Measurements from ENCODE around the gene MRPL30. TPM values are rescaled to one million over a fixed set of nuclear protein-coding genes. Genes with fewer than 3 reads are reported as not detected.

Gene MRPL30
- total and polyA plus RNA-seq, 2 of the 8 experiments (the other 6 are each of a cell fraction or from before 2014, with no cell fraction given), result 22.3 to 46.2 TPM

- H4K91ac ChIP-seq (replicated peaks; ENCODE audit: insufficient read length, low read length), result no peak overlapping the region
- H3K14ac ChIP-seq (ENCODE audit: insufficient read length), result no peak overlapping the region
- H3K27me3 ChIP-seq (replicated peaks in 1 of 4; ENCODE audit: control insufficient read depth in 3 of 4, extremely low read depth in 1 of 4, insufficient read depth in 3 of 4, low read length in 3 of 4), result no peaks in the 10 kb centered on the region
- peaks cover 11% of the 10 kb centered on the region for H3K23me2 ChIP-seq (ENCODE audit: low read depth, low read length)
- no peak overlapping the region for H3K4me3 ChIP-seq (ENCODE audit: extremely low read depth in 1 of 4, insufficient read depth in 2 of 4, low read depth in 3 of 4, low read length in 4 of 4)
- H3K27ac ChIP-seq (ENCODE audit: low read depth, low read length), result no peak overlapping the region
- H2BK15ac ChIP-seq (ENCODE audit: low read length), result no peak overlapping the region
- no peak overlapping the region for H2BK5ac ChIP-seq (ENCODE audit: low read depth, low read length)
- H3K36me3 ChIP-seq (ENCODE audit: control insufficient read depth in 2 of 4, insufficient read depth in 4 of 4, low read length in 3 of 4), result peaks cover 0 to 14% (median 2%) of the 10 kb centered on the region in 4 experiments; a peak in 3 of 8 replicates
- no peak overlapping the region for H2AFZ ChIP-seq (ENCODE audit: low read length)
- TF ChIP-seq CTCF (IDR thresholded peaks at IDR 0.05; ENCODE audit: control extremely low read depth in 1 of 3, insufficient read depth in 1 of 3, low read depth in 1 of 3, low read length in 3 of 3) (peak in 1 of 3 experiments; percentile 27; a peak in 2 of 4 replicates), NANOG (IDR thresholded peaks at IDR 0.05; ENCODE audit: insufficient read depth, low read depth, low read length, poor library complexity, severe bottlenecking) (no peak)
- 79% methylated on average over 3 of the region's 5 CpGs; no CpG with 5 or more reads in 1 of the 2 experiments for WGBS, 2 experiments (ENCODE audit: extremely low coverage in 1 of 2, insufficient coverage in 1 of 2, insufficient read length in 1 of 2, insufficient replicate concordance in 2 of 2, low coverage in 1 of 2, low lambda C conversion rate in 2 of 2, missing lambda C conversion rate in 1 of 2)
- H4K8ac ChIP-seq (ENCODE audit: extremely low read depth, insufficient read depth, low read length), result no peak overlapping the region
- H4K5ac ChIP-seq (ENCODE audit: insufficient read length, low read depth, low read length), result no peak overlapping the region
- H3K79me2 ChIP-seq (ENCODE audit: control insufficient read depth in 1 of 2, insufficient read depth in 2 of 2, low read length in 2 of 2), result peaks cover 0 to 7% of the 10 kb centered on the region in 2 experiments; a peak in 2 of 4 replicates
- H2BK12ac ChIP-seq (ENCODE audit: low read depth, low read length), result no peak overlapping the region
- no peak overlapping the region for H3K18ac ChIP-seq (ENCODE audit: extremely low read depth, low read length)
- no peak overlapping the region for H3K4ac ChIP-seq (replicated peaks; ENCODE audit: insufficient read length, low read depth, low read length)
- no peak for DNase-seq (ENCODE audit: low read depth in 1 of 2, low spot score in 2 of 2)
- no peak overlapping the region for H2BK120ac ChIP-seq (replicated peaks; ENCODE audit: low read depth, low read length)
- H2AK5ac ChIP-seq (ENCODE audit: low read depth, low read length), result no peak overlapping the region
- CTCF ChIA-PET (ENCODE audit: partially characterized antibody), result interaction anchor here (0.7 to 3.1 kb wide), 7 partner anchors 9 to 23 kb away, joined by 3 to 11 read pairs (median 3); partner anchors contain the start of genes MITD1 and MRPL30
- no peaks in the 10 kb centered on the region for H3K79me1 ChIP-seq (ENCODE audit: low read depth, low read length)
- no peak for FAIRE-seq
- POLR2A ChIA-PET (ENCODE audit: partially characterized antibody), result interaction anchor here (0.7 to 1.8 kb wide), 4 partner anchors 9 to 38 kb away, joined by 3 to 9 read pairs (median 4); partner anchors contain the start of gene MRPL30
- H3K9ac ChIP-seq (replicated peaks in 1 of 4; ENCODE audit: extremely low read depth in 1 of 4, low read depth in 3 of 4, low read length in 3 of 4), result no peak overlapping the region
- peaks cover 0 to 8% (median 3%) of the 10 kb centered on the region in 4 experiments; a peak in 2 of 7 replicates for H3K4me1 ChIP-seq (replicated peaks in 1 of 4; ENCODE audit: control insufficient read depth in 3 of 4, insufficient read depth in 4 of 4, low read length in 3 of 4)
- H3K9me3 ChIP-seq (ENCODE audit: insufficient read depth in 2 of 2, low read depth in 1 of 2, low read length in 1 of 2), result no peaks in the 10 kb centered on the region
- H3K4me2 ChIP-seq (ENCODE audit: insufficient read depth in 1 of 2, low read depth in 2 of 2, low read length in 2 of 2), result no peak overlapping the region
- no peak overlapping the region for H3K56ac ChIP-seq (replicated peaks; ENCODE audit: insufficient read length, low read depth, low read length)
- no peak overlapping the region for H3K23ac ChIP-seq (ENCODE audit: insufficient read length)
- H2BK20ac ChIP-seq (ENCODE audit: low read length), result no peak overlapping the region
- H4K20me1 ChIP-seq (replicated peaks in 1 of 2; ENCODE audit: control insufficient read depth in 1 of 2, insufficient read depth in 2 of 2, low read length in 2 of 2), result no peaks in the 10 kb centered on the region
These were observed 22.4 kb upstream of the MRPL30 start for GRCh38 chr2:99158599-99158998.
